Heart left ventricle (tissue), 13 donors: ENCODE measurements around the gene MFGE8.

Source experiments
- CTCF ChIP-seq, 12 donors: fragments of 200-600 bp; sonication (generic) in 4 of 12; IDR thresholded peaks; one replicate each; pipeline versions ENCODE4 v1.5.0 to v1.8.0; 2018 to 2022; ENCODE audit warnings: antibody characterized with exemption in 12 of 12, mild to moderate bottlenecking in 5 of 12
- POLR2A ChIP-seq, 2 donors: fragments of 450-650 bp; IDR thresholded peaks; one replicate each; pipeline ENCODE4 v1.6.1; 2017; ENCODE audit warnings: antibody characterized with exemption in 2 of 2, mild to moderate bottlenecking in 2 of 2, moderate library complexity in 2 of 2
- donor health status: ischemic (EF 13 %, LVEDD 7.1; RV severe dilation, severe dysfunction).
- donor health status: DM: no; HTN: yes; CAD: no.
- donor health status: DM: no; HTN: no; CAD: no.
- donor health status: ischemic (EF 25% LVEDD 6.9; RV normal size, moderate dysfunction).
- donor health status: ischemic (EF 25% LVEDD 5.7; RV mildly dilated, moderate dysfunction).
- donor health status: ischemic (EF 35%, LVEDD 5.7; RV mildly dilated, moderate dysfunction).
- donor health status: nonischemic (EF 11% LVEDD 7.7; RV severe dilation, severe dysfunction).
- donor health status: DM: yes; HTN: yes; CAD: no.
- donor health status: PGD.
- donor health status: ischemic (EF 29% LVEDD 5.4; RV normal size, mild dysfunction).
- donor health status: nonischemic (EF 23%, LVEDD 6.1; RV moderate dilation, normal function).

GRCh38 chr15:88880944-88881740, 32.0 kb downstream of the MFGE8 start:
- TF ChIP-seq CTCF (IDR thresholded peaks at IDR 0.05) (no peak), POLR2A (IDR thresholded peaks at IDR 0.05) (no peak)
